ENCODE results near the gene CFAP46. TPM values are rescaled to one million over a fixed set of nuclear protein-coding genes. Genes with fewer than 3 reads are reported as not detected.

CFAP46 gene
- total and polyA plus RNA-seq, 9 of the 15 experiments (the other 6 are each of a cell fraction or from before 2014, with no cell fraction given): not detected

- Histone ChIP-seq H3K36me3 (ENCODE audit: control insufficient read depth, insufficient read depth, low read length) (no peaks in the 10 kb centered on the region), H3K4me3 (no peak overlapping the region), H4K20me1 (replicated peaks; ENCODE audit: control insufficient read depth, insufficient read depth, low read length) (no peaks in the 10 kb centered on the region), H3K4me1 (replicated peaks in 1 of 2; ENCODE audit: control insufficient read depth in 2 of 2, insufficient read depth in 2 of 2, low read length in 2 of 2) (no peaks in the 10 kb centered on the region), H3K4me2 (ENCODE audit: insufficient read depth, low read length) (no peak overlapping the region), H3K79me2 (ENCODE audit: control insufficient read depth, insufficient read depth, low read length) (no peaks in the 10 kb centered on the region), H2AFZ (ENCODE audit: low read depth, low read length) (no peak overlapping the region), H3K9me1 (ENCODE audit: control insufficient read depth, insufficient read depth, low read length) (no peaks in the 10 kb centered on the region), H3K27me3 (ENCODE audit: control insufficient read depth in 2 of 2, insufficient read depth in 2 of 2, low read length in 2 of 2) (peaks cover 0 to 19% of the 10 kb centered on the region in 2 experiments; a peak in 3 of 5 replicates), H3K27ac (ENCODE audit: extremely low read depth, low read depth, low read length) (no peak overlapping the region), H3K9me3 (replicated peaks; ENCODE audit: control insufficient read depth, insufficient read depth, low read depth, low read length) (no peaks in the 10 kb centered on the region), H3K9ac (ENCODE audit: insufficient read depth in 1 of 2, low read depth in 2 of 2, low read length in 2 of 2) (no peak overlapping the region)
- ChIA-PET POLR2A (interaction anchor here (0.6 kb wide), 1 partner anchor 91 kb away, joined by 5 read pairs; no protein-coding TSS in a partner anchor), CTCF (ENCODE audit: low intra/inter-chr PET ratio) (no interaction called here)
- DNase-seq (ENCODE audit: extremely low read depth in 1 of 4, low spot score in 3 of 4) (no peak), FAIRE-seq (no peak), ATAC-seq (no peak)
- intact Hi-C loops (cut with micrococcal nuclease) (no loop called here), in situ Hi-C loops (cut with MboI) (no loop called here)
- no TSS peak for BruUV-seq (replicated peaks)
- 0% methylated on average over 6 of the region's 8 CpGs for WGBS (ENCODE audit: insufficient coverage, low coverage, missing lambda C conversion rate)
- no peak for TF ChIP-seq NONO (IDR thresholded peaks at IDR 0.05; ENCODE audit: low read depth in 2 of 2, low read length in 1 of 2)
- no peak for TF ChIP-seq JUNB (CRISPR knock-in tag; conservative IDR thresholded peaks at IDR 0.05)
- no peak for TF ChIP-seq MTF1 (CRISPR knock-in tag; IDR thresholded peaks at IDR 0.05; ENCODE audit: borderline replicate concordance)
- no peak for TF ChIP-seq JUN (IDR thresholded peaks at IDR 0.05; ENCODE audit: borderline replicate concordance, low read depth, low read length)
- no peak for TF ChIP-seq JUN (CRISPR knock-in tag; IDR thresholded peaks at IDR 0.05; ENCODE audit: borderline replicate concordance)
- TF ChIP-seq HEY1 (CRISPR knock-in tag; IDR thresholded peaks at IDR 0.05; ENCODE audit: borderline replicate concordance): no peak
- no peak for TF ChIP-seq RCOR1 (IDR thresholded peaks at IDR 0.05; ENCODE audit: borderline replicate concordance in 1 of 2, low read depth in 2 of 2, low read length in 2 of 2)
- no peak for TF ChIP-seq PPARD (CRISPR knock-in tag; IDR thresholded peaks at IDR 0.05)
Measured at GRCh38 chr10:132829403-132829802, 113.0 kb downstream of the CFAP46 start.
